Thyroid gland (tissue), 4 donors: Measurements from ENCODE around the gene ACSBG1.

Experiments used
- CTCF ChIP-seq, 6 experiments: fragments of 200-600 bp in 3 of 6; fragments of 450-650 bp in 3 of 6; sonication (generic) in 3 of 6; IDR thresholded peaks; one replicate each; pipeline ENCODE4 v1.5.1; 2016 to 2019; ENCODE audit warnings: antibody characterized with exemption in 6 of 6, mild to moderate bottlenecking in 2 of 6, inconsistent platforms in 1 of 6, moderate library complexity in 1 of 6
- POLR2A ChIP-seq, 2 donors: fragments of 450-650 bp; IDR thresholded peaks; one replicate each; pipeline ENCODE4 v1.6.1; 2017; ENCODE audit warnings: antibody characterized with exemption in 2 of 2, mild to moderate bottlenecking in 2 of 2, moderate library complexity in 1 of 2

GRCh38 chr15:78234515-78235040 lies at the start of gene ACSBG1:
- TF ChIP-seq CTCF (IDR thresholded peaks at IDR 0.05), result no peak
- TF ChIP-seq POLR2A (IDR thresholded peaks at IDR 0.05), result no peak
